GM19372 (cell line): ENCODE results near the gene SLC27A2.
"Not testable (repeated sequence)": the region's sequence is repeated elsewhere in the genome, so short reads cannot be mapped to it uniquely, and the experiment has no call there.

Source experiments
- ATAC-seq: cut with Tn5 transposase; IDR thresholded peaks from one replicate; pipeline ENCODE4 v1.9.1; 2021; ENCODE audit warnings: mild to moderate bottlenecking, low read depth, moderate library complexity; ENCODE audit not compliant: unreplicated experiment

The SLC27A2 gene

DNA sequence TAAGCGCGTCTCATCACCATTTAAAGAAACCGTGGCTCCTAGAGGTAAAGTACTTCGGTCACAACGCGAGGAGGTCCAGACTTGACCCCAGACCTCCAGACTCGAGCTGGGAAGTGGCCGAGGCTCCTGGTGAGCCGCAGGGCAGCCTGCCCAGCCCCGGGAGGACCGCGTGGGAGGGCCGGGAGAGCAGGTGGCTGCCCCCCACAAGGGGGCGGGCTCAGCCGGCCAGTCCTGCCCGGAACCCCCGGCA is at the start of gene SLC27A2:
Gene SLC27A2 (plus strand): TSS at position 228 of the 250 bp plus-strand sequence. CDS start 232 bp downstream, outside the sequence.
- ATAC-seq, result no peak

DNA sequence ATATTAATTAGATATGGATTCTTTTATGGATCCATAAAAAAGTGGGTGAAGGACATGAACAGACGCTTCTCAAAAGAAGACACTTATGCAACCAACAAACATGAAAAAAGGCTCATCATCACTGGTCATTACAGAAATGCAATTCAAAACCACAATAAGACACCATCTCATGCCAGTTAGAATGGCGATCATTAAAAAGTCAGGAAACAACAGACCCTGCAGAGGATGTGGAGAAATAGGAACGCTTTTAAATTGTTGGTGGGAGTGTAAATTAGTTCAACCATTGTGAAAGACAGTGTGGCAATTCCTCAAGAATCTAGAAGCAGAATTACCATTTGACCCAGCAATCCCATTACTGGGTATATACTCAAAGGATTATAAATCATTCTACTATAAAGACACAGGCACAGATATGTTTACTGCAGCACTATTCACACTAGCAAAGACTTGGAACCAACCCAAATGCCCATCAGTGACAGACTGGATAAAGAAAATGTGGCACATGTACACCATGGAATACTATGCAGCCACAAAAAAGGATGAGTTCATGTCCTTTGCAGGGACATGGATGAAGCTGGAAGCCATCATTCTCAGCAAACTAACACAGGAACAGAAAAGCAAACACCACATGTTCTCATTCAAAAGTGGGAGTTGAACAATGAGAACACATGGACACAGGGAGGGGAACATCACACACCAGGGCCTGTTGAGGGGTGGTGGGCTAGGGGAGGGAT is 49.6 kb upstream of the SLC27A2 start:
- ATAC-seq, result not testable (repeated sequence)

DNA sequence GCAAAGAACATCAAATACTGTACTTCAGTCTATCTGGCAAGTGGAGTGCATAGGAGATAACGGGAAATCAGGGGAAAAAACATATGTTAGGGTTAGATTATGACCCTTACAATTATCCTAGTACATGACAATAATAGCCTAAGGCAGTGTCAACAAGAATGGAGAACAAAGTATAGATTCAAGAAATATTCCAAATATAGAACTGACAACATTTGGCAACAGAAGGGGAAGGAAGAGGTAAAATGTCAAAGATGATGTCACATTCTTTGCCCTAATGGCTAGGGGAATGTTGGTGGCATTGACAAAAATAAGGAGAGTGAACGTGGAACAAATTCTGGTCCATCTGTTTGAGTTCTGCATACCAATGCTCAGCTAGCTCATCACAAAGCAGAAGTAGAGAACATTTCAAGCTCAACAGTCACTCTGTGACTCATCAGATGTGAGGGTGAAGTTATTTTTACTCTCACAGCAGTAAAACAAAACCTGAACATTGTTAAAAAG is 47.4 kb upstream of the SLC27A2 start:
- ATAC-seq, result peak; percentile 62

DNA sequence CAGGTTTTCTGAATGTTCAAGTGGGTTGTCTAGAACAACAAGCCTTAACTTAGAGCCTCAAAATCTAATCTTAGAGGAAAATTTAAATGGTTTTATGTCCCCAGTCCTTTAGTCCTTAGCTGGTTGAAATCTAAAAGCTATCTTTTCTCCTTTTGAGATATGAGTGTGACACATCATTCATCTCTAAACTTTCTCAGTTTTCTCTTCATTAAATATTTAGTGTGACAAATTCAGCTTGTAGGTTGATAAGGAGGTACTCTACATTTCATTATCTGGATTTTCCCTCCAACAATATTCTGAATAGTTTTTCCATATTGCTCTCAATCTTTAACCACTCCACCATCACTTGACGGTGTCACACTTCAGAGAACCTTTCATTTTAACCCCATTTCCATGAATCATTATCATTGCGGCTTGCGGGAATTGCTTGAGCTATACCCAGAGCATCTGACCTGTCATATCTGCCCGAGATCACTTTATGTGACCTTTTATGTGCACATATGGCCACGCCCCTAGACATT is 46.9 kb upstream of the SLC27A2 start:
- ATAC-seq, result peak; percentile 41

DNA sequence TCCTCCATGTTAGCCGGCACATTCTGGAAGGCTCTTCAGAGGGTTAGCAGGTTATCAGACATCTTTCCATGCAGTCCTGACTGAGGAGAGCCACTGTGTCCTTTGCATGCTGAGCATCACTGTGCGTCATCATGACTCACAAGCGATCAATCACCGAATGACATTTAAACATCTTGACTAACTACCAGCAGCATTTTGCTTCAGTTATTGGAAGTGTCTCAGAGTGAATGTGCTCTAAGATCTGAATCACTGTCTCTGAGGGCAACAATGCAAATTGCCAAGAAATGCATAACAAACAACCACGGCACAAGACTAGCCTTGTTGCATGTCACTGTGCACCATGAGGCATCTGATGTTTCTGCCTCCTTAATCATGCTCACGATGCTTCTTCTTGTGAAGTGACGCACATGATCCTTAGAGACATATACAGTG is 44.6 kb upstream of the SLC27A2 start:
- no peak for ATAC-seq

DNA sequence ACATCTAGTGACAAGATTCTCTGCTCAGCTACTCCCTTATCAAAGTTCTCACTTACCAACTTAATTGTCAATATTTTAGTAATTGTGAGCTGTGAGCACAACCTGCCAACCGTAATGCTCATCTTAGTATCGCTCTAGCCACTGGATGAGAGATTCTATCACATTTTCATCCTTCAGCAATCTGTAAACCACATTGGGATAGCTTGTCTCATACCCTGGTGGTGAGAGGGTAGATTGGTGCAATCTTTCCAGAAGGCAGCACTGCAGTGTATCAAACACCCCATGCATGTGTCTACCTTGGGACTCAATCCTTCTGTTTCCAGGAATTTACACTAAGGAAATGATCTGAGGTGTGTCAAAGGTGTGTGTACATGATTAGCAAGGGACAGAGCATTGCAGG is 44.1 kb upstream of the SLC27A2 start:
- no peak for ATAC-seq

DNA sequence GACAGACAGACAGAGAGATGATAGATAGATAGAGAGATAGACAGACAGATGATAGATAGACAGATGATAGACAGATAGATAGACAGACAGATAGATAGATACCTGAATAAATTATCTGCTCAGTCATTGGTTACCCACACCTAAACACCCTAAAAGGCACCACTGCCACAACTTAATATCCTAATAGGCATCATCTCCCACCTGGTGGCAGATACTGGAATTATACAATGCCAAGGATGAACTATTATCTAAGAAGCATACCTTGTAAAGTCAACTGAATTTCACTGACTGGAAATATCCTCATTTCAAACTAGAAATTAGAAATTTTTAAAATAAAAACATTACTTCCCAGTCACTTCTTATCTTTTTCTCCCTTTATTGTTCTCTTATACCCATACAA is 43.6 kb upstream of the SLC27A2 start:
- no peak for ATAC-seq

DNA sequence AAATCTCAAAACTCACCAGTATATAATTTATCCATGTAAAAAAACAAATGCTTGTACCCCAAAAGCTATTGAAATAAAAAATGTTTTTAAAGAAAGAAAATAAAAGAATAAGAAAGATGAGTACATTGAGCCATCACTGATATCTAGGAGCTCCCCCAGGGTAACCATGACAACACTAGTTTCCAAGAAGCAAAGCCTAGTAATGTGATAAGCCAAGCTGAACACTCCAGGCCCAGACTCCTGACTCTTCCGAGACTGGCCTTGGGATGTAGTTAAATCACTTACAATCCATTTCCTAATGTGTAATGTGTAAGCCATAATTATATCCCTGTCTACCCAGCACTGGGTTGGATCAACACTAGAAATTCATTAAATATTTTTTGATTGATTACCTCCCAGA is 41.9 kb upstream of the SLC27A2 start:
- no peak for ATAC-seq

DNA sequence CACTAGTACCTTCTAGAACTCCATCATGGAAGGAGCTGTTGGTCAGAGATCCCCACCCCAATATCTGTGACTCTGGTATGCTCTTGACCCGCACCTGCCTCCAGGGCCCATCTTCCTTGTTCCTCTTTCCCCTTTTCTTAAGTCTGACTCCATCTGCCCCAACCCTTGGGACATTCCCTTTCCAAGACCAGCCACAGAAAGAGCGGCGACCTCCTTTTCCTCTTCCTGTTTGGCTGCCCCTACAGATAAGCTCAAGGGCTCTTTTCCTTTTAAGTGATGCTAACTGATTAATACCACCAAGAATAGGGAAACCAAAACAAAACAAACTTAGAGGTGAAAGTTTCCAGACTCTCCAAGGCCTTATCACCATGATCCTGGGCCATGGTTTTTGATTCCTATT is 41.0 kb upstream of the SLC27A2 start:
- no peak for ATAC-seq

DNA sequence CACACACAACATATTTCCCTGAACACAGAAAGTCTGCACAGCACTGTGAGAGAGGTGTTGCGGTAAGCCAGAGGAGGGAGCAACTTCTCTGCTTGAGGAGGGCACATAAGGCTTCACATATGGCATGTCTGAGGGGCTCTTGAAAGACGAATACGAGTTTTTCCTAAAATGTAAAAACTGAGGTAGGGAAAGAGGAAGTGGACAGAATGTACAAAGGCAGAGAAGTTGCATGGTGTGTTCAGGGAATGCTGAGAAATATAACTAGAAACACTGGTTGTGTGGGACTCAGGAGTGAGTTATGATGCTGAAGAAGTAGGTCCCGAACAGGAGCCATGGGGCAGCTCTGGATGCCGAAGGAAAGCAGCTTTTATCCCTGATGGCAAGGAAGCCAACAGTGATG is 40.1 kb upstream of the SLC27A2 start:
- no peak for ATAC-seq

DNA sequence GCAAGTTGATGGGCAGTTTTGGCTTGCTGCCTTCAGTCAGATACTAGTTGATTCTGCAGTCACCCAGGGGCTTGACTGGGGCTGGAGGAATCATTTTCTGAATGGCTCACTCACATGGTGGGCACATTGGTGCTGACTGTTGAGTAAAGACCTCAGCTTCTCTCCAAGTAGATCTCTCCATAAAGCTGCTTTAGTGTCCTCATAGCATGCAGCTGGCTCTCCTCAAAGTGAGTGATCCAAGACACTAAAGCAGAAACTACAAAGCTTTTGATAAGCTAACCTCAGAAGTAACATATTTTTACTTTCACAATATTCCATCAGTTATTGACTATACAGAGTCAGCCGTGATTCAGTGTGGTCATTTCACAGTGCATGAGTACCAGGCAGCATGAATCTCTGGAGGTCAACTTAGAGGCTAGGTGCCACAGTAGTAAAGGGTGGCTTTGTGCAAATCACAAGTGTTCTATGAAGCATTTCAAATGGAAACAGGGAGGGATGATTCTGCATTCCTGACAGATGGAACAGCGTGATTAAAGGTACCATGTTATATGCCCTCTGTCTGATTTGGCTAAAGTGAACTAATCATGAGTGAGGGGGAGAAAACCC is 38.6 kb upstream of the SLC27A2 start:
- no peak for ATAC-seq

DNA sequence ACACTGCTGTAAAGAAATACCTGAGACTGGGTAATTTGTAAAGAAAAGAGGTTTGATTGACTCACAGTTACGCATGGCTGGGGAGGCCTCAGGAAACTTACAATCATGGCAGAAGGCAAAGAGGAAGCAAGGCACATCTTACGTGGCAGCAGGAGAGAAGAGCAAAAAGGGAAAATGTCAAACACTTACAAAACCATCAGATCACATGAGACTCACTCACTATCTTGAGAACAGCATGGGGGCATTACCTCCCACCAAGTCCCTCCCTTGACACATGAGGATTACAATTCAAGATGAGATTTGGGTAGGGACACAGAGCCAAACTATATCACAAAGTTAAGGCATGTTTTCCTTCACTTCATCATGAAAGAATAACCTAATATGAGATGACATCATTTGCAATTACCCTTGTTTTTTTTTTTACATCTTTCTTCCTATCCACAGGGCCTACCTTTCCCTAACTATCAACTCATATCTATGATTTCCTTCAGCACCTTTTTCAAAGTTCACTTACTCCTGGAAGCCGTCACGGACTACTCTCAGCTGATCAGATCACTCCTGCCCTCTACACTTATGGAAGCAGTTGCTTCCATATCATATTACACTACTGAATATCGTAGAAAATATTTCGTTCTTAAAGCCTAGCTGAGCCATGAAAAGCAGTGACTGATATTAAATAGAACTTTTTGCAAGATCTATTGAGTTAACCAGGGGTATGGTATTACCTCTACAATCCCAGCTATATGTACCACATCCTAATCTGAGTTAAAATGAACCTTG is 37.5 kb upstream of the SLC27A2 start:
- ATAC-seq, result no peak

DNA sequence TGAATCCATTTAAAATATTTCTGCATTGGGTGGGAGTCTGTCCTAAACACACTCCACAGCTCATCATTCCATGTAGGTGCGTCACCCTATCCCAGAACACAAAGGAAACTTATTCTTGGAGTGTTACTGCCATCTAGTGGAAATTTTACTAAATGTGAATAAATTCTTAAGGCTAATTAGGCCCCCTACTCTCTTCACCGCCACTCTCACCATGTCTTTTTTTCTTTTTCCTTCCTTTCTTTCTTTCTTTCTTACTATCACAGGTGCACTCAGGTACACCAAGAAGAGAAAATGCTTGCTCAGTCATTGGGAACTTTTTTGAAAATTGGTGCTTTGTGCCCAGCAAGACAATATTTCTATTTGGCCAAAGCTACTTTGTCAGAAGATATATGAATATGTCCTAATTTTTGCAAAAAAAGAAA is 36.5 kb upstream of the SLC27A2 start:
- ATAC-seq, result no peak

DNA sequence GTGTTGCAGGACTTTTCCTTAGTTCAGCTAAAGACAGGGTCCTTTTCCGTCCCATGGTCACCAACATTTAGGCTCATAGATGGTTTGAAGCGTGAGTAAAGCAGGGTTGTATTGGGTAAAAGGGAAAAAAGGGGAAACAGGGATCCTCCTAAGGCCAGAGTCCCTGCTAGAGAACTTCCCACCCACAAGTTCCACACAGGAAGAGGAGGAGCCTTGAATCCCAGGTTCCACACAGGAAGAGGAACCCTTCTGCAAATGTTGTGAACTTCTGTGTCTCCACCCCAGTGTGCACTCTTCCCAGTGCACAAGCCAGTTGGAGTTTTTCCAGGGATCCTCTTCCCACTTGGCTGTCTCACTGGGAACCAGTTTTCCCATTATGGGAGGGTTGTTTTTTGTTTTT is 35.4 kb upstream of the SLC27A2 start:
- ATAC-seq, result no peak

DNA sequence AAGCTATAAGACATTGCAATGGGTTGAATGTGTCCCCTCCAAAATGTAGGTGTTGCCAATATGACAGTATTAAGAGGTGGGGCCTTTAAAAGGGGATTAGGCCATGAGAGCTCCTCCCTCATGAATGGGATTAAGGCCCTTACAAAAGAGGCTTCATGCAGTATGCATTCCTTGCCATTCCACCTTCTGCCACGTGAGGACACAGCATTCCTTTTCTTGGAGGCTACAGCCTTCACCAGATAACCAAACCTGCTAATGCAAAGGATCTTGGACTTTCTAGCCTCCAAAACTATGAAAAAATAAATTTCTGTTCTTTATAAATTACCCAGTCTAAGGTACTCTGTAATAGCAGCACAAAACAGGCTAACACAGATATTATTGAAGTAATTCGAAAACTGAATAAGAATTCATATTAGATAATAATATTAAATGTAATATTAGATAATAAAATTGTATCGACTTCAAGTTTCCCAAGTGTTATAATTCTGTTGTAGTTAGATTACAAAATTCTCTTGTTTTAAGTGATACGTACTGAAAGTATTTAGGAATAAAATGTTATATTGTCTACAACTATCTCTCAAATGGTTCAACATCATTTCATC is 33.5 kb upstream of the SLC27A2 start:
- no peak for ATAC-seq

DNA sequence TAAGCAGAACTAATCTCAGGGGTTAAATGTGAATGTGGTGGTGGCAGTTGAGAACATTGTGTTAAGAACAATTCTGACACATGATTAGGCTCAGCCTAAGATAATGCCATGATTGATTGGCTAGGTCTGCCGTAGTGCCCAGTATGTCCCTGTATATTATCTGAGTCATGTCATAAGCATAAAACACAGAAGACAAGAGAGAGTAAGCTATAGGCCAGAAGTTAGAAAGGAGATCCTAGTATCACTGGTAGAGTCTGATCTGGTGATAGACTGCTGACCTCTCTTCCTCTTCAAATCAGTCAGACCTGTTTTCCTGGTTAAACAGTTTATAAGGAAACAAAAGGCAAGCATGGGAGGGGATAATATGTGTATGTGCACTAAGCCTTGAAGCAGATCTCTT is 32.9 kb upstream of the SLC27A2 start:
- no peak for ATAC-seq

DNA sequence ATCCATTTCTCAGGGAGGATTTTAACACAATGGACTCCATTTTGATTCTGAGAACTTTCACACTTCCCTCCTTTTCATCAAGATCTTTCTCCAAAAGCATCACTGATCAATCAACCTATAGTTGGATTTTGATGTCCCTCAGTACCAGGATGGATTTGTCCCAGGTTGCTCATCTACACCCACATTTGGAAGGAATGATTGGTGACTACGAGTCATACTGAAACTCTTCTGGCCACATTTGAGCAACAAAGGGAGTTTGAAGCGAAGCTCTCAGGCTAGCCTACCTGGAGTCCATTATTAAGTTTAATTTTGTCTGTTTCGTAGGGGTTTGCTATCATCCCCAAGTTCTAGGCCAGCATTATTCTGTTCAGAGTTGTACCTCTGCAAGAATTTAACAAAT is 31.6 kb upstream of the SLC27A2 start:
- no peak for ATAC-seq

DNA sequence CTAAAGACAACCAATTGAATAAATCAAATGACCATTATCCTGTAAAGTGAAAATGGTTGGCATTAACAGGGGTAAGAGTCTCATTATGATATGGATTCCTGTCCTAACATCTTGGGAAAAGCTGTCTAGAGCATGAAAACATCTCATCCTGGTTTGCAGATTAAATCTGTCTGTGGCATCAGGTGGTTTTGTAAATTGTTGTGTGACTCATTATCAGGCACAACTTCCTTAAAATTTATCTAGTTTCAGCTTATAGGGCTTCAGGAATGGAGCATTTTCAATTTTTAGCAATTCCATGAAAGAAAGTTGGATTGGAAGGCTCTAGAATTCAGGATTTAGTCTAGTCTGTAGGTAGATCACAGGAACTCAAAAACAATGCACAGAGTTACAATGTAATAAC is 31.1 kb upstream of the SLC27A2 start:
- ATAC-seq, result no peak

DNA sequence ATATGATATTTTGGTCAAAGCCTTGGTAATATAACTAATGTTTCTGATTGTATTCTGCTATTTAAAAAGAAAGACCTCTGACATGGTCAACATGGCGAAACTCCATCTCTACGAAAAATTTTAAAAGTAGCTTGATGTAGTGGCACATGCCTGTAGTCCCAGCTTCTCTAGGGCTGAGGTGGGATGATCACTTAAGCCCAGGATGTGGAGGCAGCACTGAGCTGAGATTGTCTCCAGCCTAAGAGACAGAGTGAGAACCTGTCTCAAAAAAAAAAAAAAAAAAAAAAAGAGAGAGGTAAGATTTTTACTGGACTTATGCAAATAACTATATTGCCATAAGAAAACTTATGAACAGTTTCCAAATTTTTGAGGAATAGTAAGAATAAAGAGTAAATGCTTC is 30.5 kb upstream of the SLC27A2 start:
- ATAC-seq, result no peak

DNA sequence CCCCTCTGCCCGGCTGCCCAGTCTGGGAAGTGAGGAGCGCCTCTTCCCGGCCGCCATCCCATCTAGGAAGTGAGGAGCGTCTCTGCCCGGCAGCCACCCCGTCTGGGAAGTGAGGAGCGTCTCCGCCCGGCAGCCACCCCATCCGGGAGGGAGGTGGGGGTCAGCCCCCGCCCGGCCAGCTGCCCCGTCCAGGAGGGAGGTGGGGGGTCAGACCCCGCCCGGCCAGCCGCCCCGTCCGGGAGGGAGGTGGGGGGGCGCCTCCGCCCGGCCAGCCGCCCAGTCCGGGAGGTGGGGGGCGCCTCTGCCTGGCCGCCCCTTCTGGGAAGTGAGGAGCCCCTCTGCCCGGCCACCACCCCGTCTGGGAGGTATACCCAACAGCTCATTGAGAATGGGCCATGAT is 23.8 kb upstream of the SLC27A2 start:
- ATAC-seq, result not testable (repeated sequence)
